Measurements from ENCODE around the gene ACAP3.

DNA sequence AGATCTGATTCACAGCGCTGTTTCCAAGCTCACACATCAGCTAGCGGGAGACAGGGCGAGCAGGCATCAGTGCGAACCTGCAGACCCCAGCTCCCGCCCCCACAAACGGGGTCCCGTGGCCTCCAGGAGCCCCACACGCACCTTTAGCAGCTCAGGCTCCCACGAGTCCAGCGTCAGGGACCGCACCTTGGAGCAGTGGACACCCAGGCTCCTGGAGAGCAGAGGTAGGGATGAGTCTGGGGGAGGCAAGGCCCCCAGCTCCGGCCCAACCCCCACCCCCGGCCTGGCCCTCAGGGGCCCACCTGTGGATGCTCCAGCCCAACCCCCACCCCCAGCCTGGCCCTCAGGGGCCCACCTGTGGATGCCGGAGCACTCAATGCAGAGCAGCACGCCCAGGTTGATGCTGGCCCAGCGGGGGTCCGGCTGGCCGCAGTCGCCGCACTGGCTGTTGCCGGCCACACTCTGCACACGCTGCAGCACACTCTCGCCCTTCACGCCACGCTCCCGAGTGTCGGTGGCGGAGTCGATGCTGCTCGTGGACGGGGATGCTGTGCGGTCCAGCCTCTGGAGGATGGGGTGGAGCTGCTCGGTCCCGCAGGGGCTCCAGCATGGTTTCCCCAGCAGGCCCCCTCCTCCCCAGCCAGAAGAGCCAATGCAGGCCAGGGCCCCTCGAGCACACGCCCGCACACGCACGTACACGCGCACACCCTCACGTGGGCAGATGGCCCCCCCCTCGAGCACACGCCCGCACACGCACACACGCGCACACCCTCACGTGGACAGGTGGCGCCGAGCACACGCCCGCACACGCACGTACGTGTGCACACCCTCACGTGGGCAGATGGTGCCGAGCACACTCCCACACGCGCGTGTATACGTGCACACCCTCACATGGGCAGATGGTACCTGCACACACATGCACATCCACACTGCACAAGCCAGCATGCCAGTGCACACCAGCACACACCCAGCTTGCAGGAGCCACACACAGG lies 11.4 kb downstream of the ACAP3 start:
- TF ChIP-seq, protein P1, sequence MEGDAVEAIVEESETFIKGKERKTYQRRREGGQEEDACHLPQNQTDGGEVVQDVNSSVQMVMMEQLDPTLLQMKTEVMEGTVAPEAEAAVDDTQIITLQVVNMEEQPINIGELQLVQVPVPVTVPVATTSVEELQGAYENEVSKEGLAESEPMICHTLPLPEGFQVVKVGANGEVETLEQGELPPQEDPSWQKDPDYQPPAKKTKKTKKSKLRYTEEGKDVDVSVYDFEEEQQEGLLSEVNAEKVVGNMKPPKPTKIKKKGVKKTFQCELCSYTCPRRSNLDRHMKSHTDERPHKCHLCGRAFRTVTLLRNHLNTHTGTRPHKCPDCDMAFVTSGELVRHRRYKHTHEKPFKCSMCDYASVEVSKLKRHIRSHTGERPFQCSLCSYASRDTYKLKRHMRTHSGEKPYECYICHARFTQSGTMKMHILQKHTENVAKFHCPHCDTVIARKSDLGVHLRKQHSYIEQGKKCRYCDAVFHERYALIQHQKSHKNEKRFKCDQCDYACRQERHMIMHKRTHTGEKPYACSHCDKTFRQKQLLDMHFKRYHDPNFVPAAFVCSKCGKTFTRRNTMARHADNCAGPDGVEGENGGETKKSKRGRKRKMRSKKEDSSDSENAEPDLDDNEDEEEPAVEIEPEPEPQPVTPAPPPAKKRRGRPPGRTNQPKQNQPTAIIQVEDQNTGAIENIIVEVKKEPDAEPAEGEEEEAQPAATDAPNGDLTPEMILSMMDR (IDR thresholded peaks at IDR 0.05) = no peak
- TF ChIP-seq POLR2A (IDR thresholded peaks at IDR 0.05) = no peak

All from Peyer's patch (tissue), 4 donors.